Breast epithelium (tissue), 4 donors: ENCODE measurements around the gene TEC. TPM values are rescaled to one million over a fixed set of nuclear protein-coding genes. Genes with fewer than 3 reads are reported as not detected.

Experiments used
- DNase-seq, 2 donors: peaks; one replicate each; pipeline ENCODE4 v3.0.0-alpha.2; 2019; ENCODE audit warnings: low spot score in 2 of 2
- H3K27ac ChIP-seq, 2 donors: fragments of 200-600 bp; sonication (generic) in 1 of 2; one replicate each; pipeline ENCODE4 v1.5.1; 2016 to 2019; ENCODE audit warnings: mild to moderate bottlenecking in 1 of 2
- H3K27me3 ChIP-seq, 2 donors: fragments of 200-600 bp; sonication (generic) in 1 of 2; one replicate each; pipeline versions ENCODE4 v1.5.1 to v1.6.0; 2017 to 2019; ENCODE audit warnings: control low read depth in 1 of 2, mild to moderate bottlenecking in 1 of 2
- H3K36me3 ChIP-seq: fragments of 200-600 bp; one replicate; pipeline ENCODE4 v1.5.1; 2019
- H3K4me1 ChIP-seq, 2 donors: fragments of 200-600 bp; sonication (generic); one replicate each; pipeline ENCODE4 v1.5.1; 2016 to 2019; ENCODE audit warnings: control low read depth in 1 of 2
- H3K4me3 ChIP-seq, 3 donors: fragments of 200-600 bp; sonication (generic); 1 replicate in 2 of 3; 2 replicates in 1 of 3; pipeline ENCODE4 v1.5.1; 2016 to 2019; ENCODE audit warnings: mild to moderate bottlenecking in 3 of 3, moderate library complexity in 2 of 3
- H3K9me3 ChIP-seq, 2 donors: fragments of 200-600 bp; sonication (generic) in 1 of 2; one replicate each; pipeline ENCODE4 v1.5.1; 2016 to 2019; ENCODE audit warnings: control low read depth in 1 of 2
- CTCF ChIP-seq, 3 donors: fragments of 450-650 bp; IDR thresholded peaks; one replicate each; pipeline ENCODE4 v1.5.1; 2016 to 2017; ENCODE audit warnings: antibody characterized with exemption in 3 of 3, mild to moderate bottlenecking in 3 of 3, moderate library complexity in 3 of 3
- POLR2A ChIP-seq: fragments of 450-650 bp; IDR thresholded peaks from one replicate; pipeline ENCODE4 v1.6.1; 2016; ENCODE audit warnings: antibody characterized with exemption, mild to moderate bottlenecking, moderate library complexity
- POLR2AphosphoS5 ChIP-seq, 3 donors: sonication (generic); formaldehyde crosslinking; IDR thresholded peaks; one replicate each; pipeline ENCODE4 v1.6.1; 2017; ENCODE audit warnings: antibody characterized with exemption in 3 of 3
- intact Hi-C: fragments of 100-400 bp; cut with DNase I; formaldehyde crosslinking; loops from one replicate; pipeline ENCODE4 v1.15.1; 2023; ENCODE audit warnings: low total_unique reads
- total RNA-seq, 3 donors: library from RNA; depleted of rRNA; stranded (reverse); fragments of >200 nt; gene quantifications; one replicate each; pipeline ENCODE4 v1.1.0, GENCODE V29; 2016

Gene TEC
- total RNA-seq, 3 donors from 2014 or later = 2.9 to 5.4 (median 5.1) TPM

DNA sequence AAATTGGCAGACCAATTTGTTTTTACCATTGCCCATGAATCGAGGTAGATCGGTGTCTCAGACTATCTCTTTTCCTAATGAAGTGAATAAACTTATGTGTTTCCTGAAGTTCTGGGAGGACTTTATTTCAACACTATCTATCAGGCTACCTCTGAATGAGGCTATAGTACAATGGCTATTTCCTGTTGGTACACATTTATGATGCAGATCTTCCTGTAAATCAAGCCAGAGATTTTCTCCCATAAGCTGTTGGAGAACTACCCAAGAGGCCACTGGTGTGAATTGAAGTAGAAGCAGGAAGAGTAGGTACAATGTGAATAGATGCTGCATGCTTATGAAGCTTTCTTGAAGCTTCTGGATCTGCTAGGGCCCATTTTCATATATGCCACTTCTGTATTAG lies 151.6 kb downstream of the TEC start:
- Histone ChIP-seq H3K9me3 (no peaks in the 10 kb centered on the region), H3K4me1 (no peaks in the 10 kb centered on the region), H3K27me3 (no peaks in the 10 kb centered on the region), H3K36me3 (no peaks in the 10 kb centered on the region), H3K4me3 (no peak overlapping the region), H3K27ac (no peak overlapping the region)
- TF ChIP-seq POLR2AphosphoS5 (IDR thresholded peaks at IDR 0.05) (no peak), CTCF (IDR thresholded peaks at IDR 0.05) (no peak)
- no peak for DNase-seq
- intact Hi-C loops = no loop called here

DNA sequence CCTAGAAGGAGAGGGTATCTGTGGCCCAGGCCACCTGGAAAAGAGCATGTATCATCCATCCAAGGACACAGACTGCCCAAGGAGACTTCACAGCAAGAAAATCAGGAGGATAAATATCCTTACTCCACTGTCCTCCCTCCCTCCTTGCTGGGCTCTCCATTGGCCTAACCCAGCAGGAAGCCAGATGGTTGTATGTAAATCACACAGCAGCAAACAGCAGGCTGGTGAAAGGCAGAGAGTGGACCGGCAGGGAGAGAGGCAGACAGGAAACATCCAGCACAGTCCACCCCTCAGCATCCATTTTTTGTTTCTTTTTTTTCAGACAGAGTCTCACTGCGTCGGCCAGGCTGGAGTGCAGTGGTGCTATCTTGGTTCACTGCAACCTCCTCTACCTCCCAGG lies 153.1 kb downstream of the TEC start:
- no peak for DNase-seq
- H3K9me3 ChIP-seq = no peaks in the 10 kb centered on the region
- no peaks in the 10 kb centered on the region for H3K36me3 ChIP-seq

GRCh38 chr4:48114412-48114811 lies 155.2 kb downstream of the TEC start:
- no peaks in the 10 kb centered on the region for H3K4me1 ChIP-seq
- no peak overlapping the region for H3K4me3 ChIP-seq
- no peaks in the 10 kb centered on the region for H3K36me3 ChIP-seq
- no peak overlapping the region for H3K27ac ChIP-seq
- H3K9me3 ChIP-seq = no peaks in the 10 kb centered on the region
- intact Hi-C loops = no loop called here
- H3K27me3 ChIP-seq = no peaks in the 10 kb centered on the region
- no peak for TF ChIP-seq POLR2AphosphoS5 (IDR thresholded peaks at IDR 0.05)
- TF ChIP-seq CTCF (IDR thresholded peaks at IDR 0.05) = no peak
- TF ChIP-seq POLR2A = no peak
- no peak for DNase-seq

More for the DNA sequence above, 153.1 kb downstream of the TEC start:
- H3K27me3 ChIP-seq = no peaks in the 10 kb centered on the region
- TF ChIP-seq POLR2A = no peak
- no peak for TF ChIP-seq CTCF (IDR thresholded peaks at IDR 0.05)
- TF ChIP-seq POLR2AphosphoS5 (IDR thresholded peaks at IDR 0.05) = no peak
- H3K4me3 ChIP-seq = no peak overlapping the region
- H3K27ac ChIP-seq = no peak overlapping the region
- H3K4me1 ChIP-seq = no peaks in the 10 kb centered on the region
- intact Hi-C loops = no loop called here

DNA sequence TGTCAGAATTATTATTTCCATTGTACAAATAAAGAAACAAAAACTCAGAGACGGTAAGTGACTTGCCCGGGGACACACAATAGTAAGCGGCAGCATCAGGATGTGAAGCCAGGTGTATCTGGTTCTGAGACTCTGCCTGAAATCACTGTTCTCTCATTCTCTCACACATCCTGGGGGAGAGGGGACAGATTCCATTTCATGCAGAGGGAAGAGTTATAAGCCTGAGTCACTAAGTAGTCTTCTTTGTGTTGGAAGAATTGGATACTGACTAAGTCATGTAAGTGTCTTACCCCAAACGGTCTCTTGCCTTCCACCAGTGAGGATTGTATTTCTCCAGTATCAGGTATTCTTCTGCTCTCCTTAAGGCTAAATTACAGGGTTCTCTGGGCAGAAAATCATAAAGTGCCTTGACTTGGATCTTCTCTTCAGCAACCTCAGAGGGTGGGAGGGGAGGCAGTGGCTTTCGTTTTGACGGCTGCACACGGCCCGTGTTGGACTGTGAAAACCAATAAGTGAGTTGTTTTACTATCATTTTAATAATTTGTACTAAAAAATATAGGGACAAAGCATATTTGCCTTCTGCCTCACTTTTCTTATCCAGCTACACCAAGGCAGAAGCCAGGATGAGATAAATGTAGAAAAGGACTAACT lies 157.5 kb downstream of the TEC start:
- no peak for TF ChIP-seq POLR2AphosphoS5 (IDR thresholded peaks at IDR 0.05)
- TF ChIP-seq POLR2A = no peak
- TF ChIP-seq CTCF (IDR thresholded peaks at IDR 0.05) = no peak
- Histone ChIP-seq H3K27me3 (no peaks in the 10 kb centered on the region), H3K9me3 (no peaks in the 10 kb centered on the region), H3K36me3 (no peaks in the 10 kb centered on the region), H3K27ac (no peak overlapping the region), H3K4me3 (no peak overlapping the region), H3K4me1 (no peaks in the 10 kb centered on the region)
- DNase-seq = no peak
- intact Hi-C loops = no loop called here

DNA sequence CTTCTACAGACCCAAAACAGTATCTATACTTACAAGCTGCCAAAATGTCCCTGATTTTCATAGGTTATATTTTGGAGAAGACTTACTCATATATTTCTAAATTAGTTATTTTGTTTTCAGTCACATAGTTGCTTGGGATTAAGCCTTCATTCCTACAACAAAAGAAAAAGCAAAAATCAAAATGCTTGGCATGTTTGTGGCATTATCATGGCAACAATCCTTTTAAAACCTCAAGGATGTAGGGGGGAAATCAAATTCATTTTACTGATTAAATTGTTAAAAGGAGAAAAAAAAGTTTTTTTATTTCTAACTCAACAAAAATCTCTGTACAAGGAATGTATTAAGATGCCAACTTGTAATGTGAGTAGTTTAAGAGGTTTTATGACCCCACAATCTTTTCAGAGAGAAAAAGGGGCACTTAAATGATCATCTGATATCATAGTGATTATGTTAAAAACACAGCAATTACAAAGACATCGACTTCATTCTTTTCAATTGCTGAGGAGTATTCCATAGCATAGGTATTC lies 159.1 kb downstream of the TEC start:
- no peak for DNase-seq
- Histone ChIP-seq H3K27ac (no peak overlapping the region), H3K27me3 (no peaks in the 10 kb centered on the region), H3K4me3 (no peak overlapping the region), H3K4me1 (no peaks in the 10 kb centered on the region), H3K9me3 (no peaks in the 10 kb centered on the region), H3K36me3 (no peaks in the 10 kb centered on the region)
- TF ChIP-seq CTCF (IDR thresholded peaks at IDR 0.05) = no peak
- TF ChIP-seq POLR2AphosphoS5 (IDR thresholded peaks at IDR 0.05) = no peak
- no peak for TF ChIP-seq POLR2A
- intact Hi-C loops = no loop called here
